Karpas-422 (cell line): ENCODE results near the gene AHCYL2. TPM values are rescaled to one million over a fixed set of nuclear protein-coding genes. Genes with fewer than 3 reads are reported as not detected.

Experiments used
- DNase-seq: peaks from one replicate; pipeline ENCODE4 v3.0.0-alpha.2; 2015
- H2AFZ ChIP-seq: fragments of 200-600 bp; sonication (generic); 2 replicates; pipeline ENCODE4 v1.6.1; 2014; ENCODE audit warnings: antibody characterized with exemption, low read length, mixed read lengths
- H3K27ac ChIP-seq: fragments of 200-600 bp; sonication (generic); 2 replicates; pipeline ENCODE4 v1.5.1; 2014; ENCODE audit warnings: mild to moderate bottlenecking, low read length, moderate library complexity
- H3K27me3 ChIP-seq: fragments of 200-600 bp; sonication (generic); 2 replicates; pipeline ENCODE4 v1.6.1; 2014; ENCODE audit warnings: low read length, mixed read lengths
- H3K36me3 ChIP-seq: fragments of 200-600 bp; sonication (generic); 2 replicates; pipeline ENCODE4 v1.6.1; 2014; ENCODE audit warnings: low read length, mixed read lengths; ENCODE audit not compliant: insufficient read depth
- H3K4me1 ChIP-seq: fragments of 200-600 bp; sonication (generic); 2 replicates; pipeline ENCODE4 v1.6.1; 2014; ENCODE audit warnings: mild to moderate bottlenecking, low read length, mixed read lengths
- H3K4me2 ChIP-seq: fragments of 200-600 bp; sonication (generic); 2 replicates; pipeline ENCODE4 v1.6.1; 2014; ENCODE audit warnings: low read length, low read depth, mild to moderate bottlenecking; ENCODE audit not compliant: poor library complexity, severe bottlenecking
- H3K4me3 ChIP-seq: fragments of 200-600 bp; sonication (generic); 2 replicates; pipeline ENCODE4 v1.5.1; 2014; ENCODE audit warnings: mild to moderate bottlenecking, antibody characterized with exemption, low read length, mixed read lengths
- H3K79me2 ChIP-seq: fragments of 200-600 bp; sonication (generic); 2 replicates; pipeline ENCODE4 v1.6.1; 2014; ENCODE audit warnings: mild to moderate bottlenecking, low read length, mixed read lengths
- H3K9ac ChIP-seq: fragments of 200-600 bp; sonication (generic); 2 replicates; pipeline ENCODE4 v1.6.0; 2014; ENCODE audit warnings: low read length
- H3K9me2 ChIP-seq: fragments of 200-600 bp; sonication (generic), shearing (Covaris generic); replicated peaks from 2 replicates; pipeline ENCODE4 v1.6.0; 2014; ENCODE audit warnings: mild to moderate bottlenecking, low read length, moderate library complexity; ENCODE audit not compliant: insufficient read depth
- H3K9me3 ChIP-seq: fragments of 300-700, 200-600 bp; sonication (generic); 2 replicates; pipeline ENCODE4 v1.6.1; 2014; ENCODE audit warnings: low read length, mixed read lengths
- H4K20me1 ChIP-seq: fragments of 200-600 bp; sonication (generic); 2 replicates; pipeline ENCODE4 v1.6.1; 2014; ENCODE audit warnings: mild to moderate bottlenecking, antibody characterized with exemption, low read length, low read depth; ENCODE audit not compliant: insufficient read depth
- total RNA-seq: library from RNA; depleted of rRNA; stranded (reverse); fragments of >200 nt; shearing (Covaris generic); gene quantifications from 2 replicates; pipeline ENCODE4 v1.2.3, GENCODE V29; 2014; ENCODE audit warnings: low replicate concordance; rRNA removed

The AHCYL2 gene
- total RNA-seq, result 6.0 and 6.6 TPM in 2 replicates

- H3K79me2 ChIP-seq, result 0 out of 2 replicates have a peak, but pooled peaks cover 7% of the 10 kb centered on the region
Measured at GRCh38 chr7:129224251-129225205, at the start of gene AHCYL2. Gene AHCYL2 (plus strand): TSS chr7:129225030.

DNA sequence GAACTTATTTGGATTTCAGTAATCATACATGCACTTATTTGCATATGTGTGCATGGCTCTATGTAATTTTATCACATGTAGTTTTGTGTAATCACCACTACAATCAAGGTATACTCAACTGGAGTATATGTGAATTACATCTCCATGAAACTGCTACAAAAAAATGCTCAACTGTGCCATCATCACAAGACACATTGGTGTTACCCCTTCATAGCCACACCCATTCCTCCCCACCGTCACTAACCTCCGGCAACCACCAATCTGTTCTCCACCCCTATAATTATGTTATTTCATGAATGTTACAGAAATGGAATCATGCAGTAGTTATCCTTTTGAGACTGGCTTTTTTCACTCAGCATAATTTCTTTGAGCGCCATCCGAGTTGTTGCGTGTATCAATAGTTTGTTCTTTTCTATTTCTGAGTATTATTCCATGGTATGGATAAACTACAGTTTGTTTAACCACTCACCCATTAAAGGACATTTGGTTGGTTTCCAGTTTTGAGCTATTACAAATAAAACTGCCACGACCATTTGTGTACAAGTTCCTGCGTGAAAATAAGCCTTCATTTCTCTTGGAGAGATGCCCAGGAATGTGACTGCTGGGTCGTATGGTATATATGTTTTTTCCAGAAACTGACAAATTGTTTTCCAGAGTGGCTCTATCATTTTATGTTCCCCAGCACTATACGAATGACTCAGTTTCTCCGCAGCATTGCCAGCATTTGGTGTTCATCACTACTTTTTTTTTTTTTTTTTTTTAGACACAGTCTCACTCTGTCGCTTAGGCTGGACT, 47.7 kb upstream of the AHCYL2 start:
- Histone ChIP-seq H3K4me1 (no peaks in the 10 kb centered on the region), H3K4me3 (no peak overlapping the region), H3K36me3 (no peaks in the 10 kb centered on the region), H3K27ac (no peak overlapping the region), H2AFZ (no peak overlapping the region), H3K27me3 (no peaks in the 10 kb centered on the region), H3K9me3 (no peaks in the 10 kb centered on the region), H3K9me2 (no peaks in the 10 kb centered on the region), H4K20me1 (no peaks in the 10 kb centered on the region), H3K79me2 (no peaks in the 10 kb centered on the region), H3K4me2 (no peak overlapping the region), H3K9ac (no peak overlapping the region)
- DNase-seq, result no peak

More at GRCh38 chr7:129224251-129225205, at the start of gene AHCYL2:
- peaks cover 7% of the 10 kb centered on the region; the same call in 1 of the 2 replicates for H4K20me1 ChIP-seq
- no peaks in the 10 kb centered on the region for H3K27me3 ChIP-seq
- H3K4me1 ChIP-seq, result peaks cover 36% of the 10 kb centered on the region
- H2AFZ ChIP-seq, result peak within 1 kb of the TSS; percentile 86
- H3K36me3 ChIP-seq, result no peaks in the 10 kb centered on the region
- peak; percentile 98 for DNase-seq
- peak within 1 kb of the TSS; percentile 74 for H3K9ac ChIP-seq
- H3K4me2 ChIP-seq, result peak within 1 kb of the TSS; percentile 99
- no peaks in the 10 kb centered on the region for H3K9me2 ChIP-seq
- peak within 1 kb of the TSS; percentile 41; the same call in 1 of the 2 replicates for H3K27ac ChIP-seq
- no peaks in the 10 kb centered on the region for H3K9me3 ChIP-seq
- peak within 1 kb of the TSS; percentile 95 for H3K4me3 ChIP-seq

DNA sequence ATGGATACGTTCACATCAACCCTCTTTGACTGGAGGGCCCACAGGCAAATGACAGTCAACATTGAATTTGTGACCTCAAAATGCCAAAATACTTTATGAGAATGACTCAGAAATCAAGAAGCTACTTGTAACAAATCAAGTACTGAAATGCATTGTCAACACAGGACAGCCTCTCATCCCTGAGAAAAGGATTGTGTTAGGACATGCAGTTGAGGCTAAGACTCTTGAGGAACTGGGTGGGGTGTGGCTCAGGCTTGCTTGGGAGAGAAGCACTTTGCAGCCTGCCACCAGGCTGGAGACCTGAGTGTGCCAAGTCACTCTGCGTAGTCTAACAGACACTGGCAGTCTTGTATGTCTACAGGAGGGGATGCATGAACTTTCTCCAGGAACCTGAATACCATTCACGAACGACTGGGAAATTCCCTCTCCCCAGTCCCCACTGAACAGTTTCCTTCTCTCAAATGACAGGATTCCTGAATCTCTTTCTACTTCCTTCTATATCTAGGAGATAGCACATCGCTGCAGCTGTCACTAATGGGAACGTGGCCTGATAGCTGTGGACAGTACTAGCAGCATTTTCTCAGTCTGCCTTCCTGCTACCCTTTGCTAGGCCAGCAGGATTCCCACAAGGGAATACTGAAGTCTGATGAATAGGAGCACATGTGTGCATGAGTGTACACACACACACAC, 39.7 kb upstream of the AHCYL2 start:
- Histone ChIP-seq H4K20me1 (no peaks in the 10 kb centered on the region), H3K4me1 (no peaks in the 10 kb centered on the region), H3K9me3 (no peaks in the 10 kb centered on the region), H2AFZ (no peak overlapping the region), H3K27ac (no peak overlapping the region), H3K9me2 (no peaks in the 10 kb centered on the region), H3K9ac (no peak overlapping the region), H3K4me2 (no peak overlapping the region), H3K27me3 (no peaks in the 10 kb centered on the region), H3K4me3 (no peak overlapping the region), H3K36me3 (no peaks in the 10 kb centered on the region), H3K79me2 (no peaks in the 10 kb centered on the region)
- DNase-seq, result no peak

DNA sequence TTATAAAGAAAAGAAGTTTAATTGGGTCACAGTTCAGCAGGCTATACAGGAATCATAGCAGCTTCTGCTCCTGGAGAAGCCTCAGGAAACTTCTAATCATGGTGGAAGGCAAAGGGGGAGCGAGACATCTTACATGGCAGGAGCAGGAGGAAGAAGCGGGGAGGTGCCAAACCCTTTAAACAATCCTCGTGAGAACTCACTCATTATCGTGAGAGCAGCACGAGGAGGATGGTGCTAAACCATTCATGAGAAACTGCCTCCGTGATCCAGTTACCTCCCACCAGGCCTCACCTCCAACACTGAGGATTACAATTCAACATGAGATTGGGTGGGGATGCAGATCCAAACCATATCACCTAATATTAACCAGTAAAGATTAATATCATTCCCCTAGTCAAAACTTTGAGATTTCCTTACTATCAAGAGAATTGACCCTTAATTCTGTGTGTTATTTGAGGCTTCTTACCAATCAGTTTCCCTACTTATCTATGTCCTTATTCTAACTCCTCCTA, 38.0 kb upstream of the AHCYL2 start:
- no peak for DNase-seq
- H2AFZ ChIP-seq, result no peak overlapping the region
- no peaks in the 10 kb centered on the region for H3K9me3 ChIP-seq
- H3K27me3 ChIP-seq, result no peaks in the 10 kb centered on the region
- H3K36me3 ChIP-seq, result no peaks in the 10 kb centered on the region
- no peak overlapping the region for H3K9ac ChIP-seq
- H4K20me1 ChIP-seq, result no peaks in the 10 kb centered on the region
- H3K4me2 ChIP-seq, result no peak overlapping the region
- no peaks in the 10 kb centered on the region for H3K79me2 ChIP-seq
- no peaks in the 10 kb centered on the region for H3K4me1 ChIP-seq
- H3K4me3 ChIP-seq, result no peak overlapping the region
- no peak overlapping the region for H3K27ac ChIP-seq
- no peaks in the 10 kb centered on the region for H3K9me2 ChIP-seq

DNA sequence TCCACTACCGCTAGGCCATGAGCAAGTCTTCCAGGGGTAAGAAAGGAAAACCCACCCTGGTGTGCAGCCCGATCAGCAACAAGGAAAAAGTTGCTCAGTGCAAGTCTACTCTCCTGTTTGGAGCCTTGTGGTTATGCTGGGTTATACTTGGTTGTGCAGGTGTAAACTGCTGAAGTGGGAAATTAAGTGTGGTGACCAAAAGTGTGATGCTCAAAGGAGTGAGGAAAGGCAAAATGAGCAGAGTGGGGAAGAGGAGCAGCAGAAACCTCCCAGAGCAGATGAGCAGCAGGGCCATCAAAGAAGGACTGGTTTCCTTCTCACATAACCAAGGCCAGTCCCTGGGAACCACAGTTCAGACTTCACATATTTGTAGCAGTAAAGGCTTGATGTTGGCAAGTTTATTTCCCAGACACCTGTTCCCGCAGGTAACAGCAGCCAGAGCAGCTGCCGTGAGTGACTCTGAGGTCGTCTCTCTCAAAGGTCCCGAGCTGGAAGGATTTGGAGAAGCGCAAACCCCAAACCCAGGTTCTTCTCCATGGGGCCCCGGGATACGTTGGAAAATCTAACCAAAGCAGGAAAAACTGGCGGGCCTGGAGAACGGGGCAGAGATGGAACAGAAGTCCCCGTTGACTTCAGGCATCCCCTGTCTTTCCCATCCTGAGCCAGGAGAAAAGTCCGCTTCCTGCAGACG, 37.0 kb upstream of the AHCYL2 start:
- H3K27me3 ChIP-seq, result no peaks in the 10 kb centered on the region
- no peak overlapping the region for H3K4me2 ChIP-seq
- no peaks in the 10 kb centered on the region for H3K4me1 ChIP-seq
- DNase-seq, result no peak
- no peak overlapping the region for H3K27ac ChIP-seq
- no peaks in the 10 kb centered on the region for H4K20me1 ChIP-seq
- H3K9ac ChIP-seq, result no peak overlapping the region
- no peak overlapping the region for H3K4me3 ChIP-seq
- H3K79me2 ChIP-seq, result no peaks in the 10 kb centered on the region
- H2AFZ ChIP-seq, result no peak overlapping the region
- no peaks in the 10 kb centered on the region for H3K9me2 ChIP-seq
- no peaks in the 10 kb centered on the region for H3K36me3 ChIP-seq
- no peaks in the 10 kb centered on the region for H3K9me3 ChIP-seq

GRCh38 chr7:129188372-129188891, 36.4 kb upstream of the AHCYL2 start, which contains the start of gene SMO:
Gene SMO (plus strand): TSS chr7:129188633. CDS start chr7:129189152, 519 bp downstream.
- H3K9me2 ChIP-seq, result no peaks in the 10 kb centered on the region
- no peak within 1 kb of the TSS for H3K27ac ChIP-seq
- H3K4me2 ChIP-seq, result no peak within 1 kb of the TSS
- no peaks in the 10 kb centered on the region for H3K36me3 ChIP-seq
- no peaks in the 10 kb centered on the region for H3K27me3 ChIP-seq
- no peaks in the 10 kb centered on the region for H4K20me1 ChIP-seq
- H3K79me2 ChIP-seq, result no peaks in the 10 kb centered on the region
- no peak within 1 kb of the TSS for H3K9ac ChIP-seq
- no peaks in the 10 kb centered on the region for H3K4me1 ChIP-seq
- no peaks in the 10 kb centered on the region for H3K9me3 ChIP-seq
- DNase-seq, result no peak
- H3K4me3 ChIP-seq, result no peak within 1 kb of the TSS
- no peak within 1 kb of the TSS for H2AFZ ChIP-seq

- H3K4me1 ChIP-seq, result no peaks in the 10 kb centered on the region
- no peaks in the 10 kb centered on the region for H3K27me3 ChIP-seq
- no peaks in the 10 kb centered on the region for H3K9me3 ChIP-seq
- no peak overlapping the region for H3K4me2 ChIP-seq
- no peak overlapping the region for H3K27ac ChIP-seq
- H3K4me3 ChIP-seq, result no peak overlapping the region
- H3K9ac ChIP-seq, result no peak overlapping the region
- no peak for DNase-seq
- H4K20me1 ChIP-seq, result no peaks in the 10 kb centered on the region
- no peaks in the 10 kb centered on the region for H3K9me2 ChIP-seq
- no peaks in the 10 kb centered on the region for H3K36me3 ChIP-seq
- H3K79me2 ChIP-seq, result no peaks in the 10 kb centered on the region
- H2AFZ ChIP-seq, result no peak overlapping the region
Measured at GRCh38 chr7:129188892-129189660, 35.8 kb upstream of the AHCYL2 start.
